Mesendoderm (in vitro differentiated cells): ENCODE results near the gene STX1A. TPM values are rescaled to one million over a fixed set of nuclear protein-coding genes. Genes with fewer than 3 reads are reported as not detected.

ENCODE experiments used
- DNase-seq: peaks from one replicate; pipeline ENCODE4 v3.0.0; 2013
- H2AK5ac ChIP-seq: 2 replicates; pipeline ENCODE4 v1.6.1; 2013; ENCODE audit warnings: low read length, inconsistent platforms
- H2BK120ac ChIP-seq: 2 replicates; pipeline ENCODE4 v1.6.1; 2013; ENCODE audit warnings: low read depth, mild to moderate bottlenecking, low read length, moderate library complexity, mixed read lengths
- H2BK15ac ChIP-seq: replicated peaks from 2 replicates; pipeline ENCODE4 v1.6.1; 2013; ENCODE audit warnings: low read depth, mild to moderate bottlenecking, moderate library complexity
- H2BK5ac ChIP-seq: 2 replicates; pipeline ENCODE4 v1.6.1; 2013; ENCODE audit warnings: low read length, inconsistent platforms
- H3K18ac ChIP-seq: 2 replicates; pipeline ENCODE4 v1.6.1; 2013; ENCODE audit warnings: mild to moderate bottlenecking, low read length, mixed read lengths
- H3K23ac ChIP-seq: one replicate; pipeline ENCODE4 v1.6.1; 2013; ENCODE audit warnings: low read length
- H3K27ac ChIP-seq: 2 replicates; pipeline ENCODE4 v1.5.1; 2013; ENCODE audit warnings: low read depth, mild to moderate bottlenecking, inconsistent platforms, low read length, moderate library complexity
- H3K27me3 ChIP-seq: 2 replicates; pipeline ENCODE4 v1.6.1; 2013; ENCODE audit warnings: low read length, control low read depth, mild to moderate bottlenecking, inconsistent platforms; ENCODE audit not compliant: insufficient read depth, poor library complexity
- H3K36me3 ChIP-seq: 2 replicates; pipeline ENCODE4 v1.6.1; 2013; ENCODE audit warnings: low read length, inconsistent platforms; ENCODE audit not compliant: control insufficient read depth, insufficient read depth
- H3K4ac ChIP-seq: one replicate; pipeline ENCODE4 v1.6.1; 2013; ENCODE audit warnings: low read depth, mild to moderate bottlenecking, low read length, moderate library complexity
- H3K4me1 ChIP-seq: 2 replicates; pipeline ENCODE4 v1.6.1; 2013; ENCODE audit warnings: low read depth, low read length, inconsistent platforms; ENCODE audit not compliant: control insufficient read depth
- H3K4me2 ChIP-seq: 2 replicates; pipeline ENCODE4 v1.6.1; 2013; ENCODE audit warnings: low read length
- H3K4me3 ChIP-seq: 2 replicates; pipeline ENCODE4 v1.5.1; 2013; ENCODE audit warnings: mild to moderate bottlenecking, low read length
- H3K56ac ChIP-seq: one replicate; pipeline ENCODE4 v1.6.1; 2013; ENCODE audit warnings: low read length
- H3K79me1 ChIP-seq: 2 replicates; pipeline ENCODE4 v1.6.1; 2013; ENCODE audit warnings: low read length, inconsistent platforms
- H3K79me2 ChIP-seq: 2 replicates; pipeline ENCODE4 v1.6.1; 2013; ENCODE audit warnings: mild to moderate bottlenecking, low read length; ENCODE audit not compliant: control insufficient read depth, insufficient read depth
- H3K9ac ChIP-seq: 2 replicates; pipeline ENCODE4 v1.6.1; 2013; ENCODE audit warnings: low read length, inconsistent platforms
- H4K5ac ChIP-seq: one replicate; pipeline ENCODE4 v1.6.1; 2013; ENCODE audit warnings: low read length
- H4K8ac ChIP-seq: one replicate; pipeline ENCODE4 v1.6.1; 2013; ENCODE audit warnings: low read depth, mild to moderate bottlenecking, control low read depth, low read length, moderate library complexity
- WGBS: extraction: QIAGEN DNeasy Blood & Tissue Kit; methylation state at CpG from one replicate; pipeline ENCODE4 v1.1.7; 2013; ENCODE audit warnings: low lambda C conversion rate, missing lambda C conversion rate; ENCODE audit not compliant: insufficient coverage; ENCODE audit errors: extremely low coverage; 5-methylcytosine and 5-hydroxymethylcytosine counted together
- polyA plus RNA-seq, 2 experiments: library from polyadenylated mRNA; stranded (reverse); fragments of 200-250 nt; gene quantifications; one replicate each; pipeline ENCODE4 v1.2.3, GENCODE V29; 2013

STX1A gene
- polyA plus RNA-seq (2013, experiment 1 of 2), result 4.8 TPM
- 5.3 TPM for polyA plus RNA-seq (2013, experiment 2 of 2)

DNA sequence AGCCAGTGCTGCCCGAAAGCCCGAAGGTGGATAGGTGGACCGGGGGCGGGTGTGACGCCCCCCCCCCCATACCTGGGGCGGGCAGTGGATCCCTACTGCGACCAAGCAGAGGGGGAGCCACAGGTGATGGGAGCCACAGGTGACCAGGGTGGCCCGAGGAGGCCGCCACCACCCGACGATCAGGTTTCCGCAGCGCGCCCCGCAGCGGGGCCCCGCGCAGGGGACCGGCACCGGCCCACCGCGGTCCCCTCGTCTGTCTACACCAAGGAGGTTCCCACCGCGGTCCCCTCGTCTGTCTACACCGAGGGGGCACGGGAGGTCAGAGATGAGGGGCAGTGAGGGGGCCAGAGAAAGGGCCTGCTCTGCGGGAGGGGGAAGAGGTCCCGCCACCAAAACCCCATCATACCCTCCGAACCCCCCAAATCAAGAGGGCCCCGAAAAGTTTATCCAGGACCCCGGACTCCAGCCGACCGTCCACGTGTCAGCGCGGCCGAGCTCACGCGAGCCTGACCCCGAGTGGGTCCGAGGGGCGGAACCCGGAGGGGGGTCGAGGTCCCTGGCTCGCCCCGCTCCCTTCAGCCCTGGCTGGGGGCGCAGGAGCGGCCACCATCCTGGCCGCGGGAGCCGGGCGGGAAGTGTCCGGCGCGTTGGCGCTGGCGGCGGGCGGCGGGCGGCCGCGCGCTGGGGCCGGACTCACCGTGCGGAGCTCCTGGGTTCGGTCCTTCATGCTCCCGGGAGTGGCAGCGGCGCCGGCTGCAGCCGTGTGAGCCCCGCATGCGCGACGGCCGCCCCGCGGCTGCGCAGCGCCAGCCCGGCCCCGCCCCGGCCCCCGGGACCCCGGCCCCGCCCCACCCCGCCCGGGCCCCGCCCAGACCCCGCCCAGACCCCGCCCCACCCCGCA, at the start of gene STX1A:
TSS of gene STX1A (minus strand) at position 765 of the 901 bp plus-strand sequence. CDS start at position 727, 38 bp downstream.
- Histone ChIP-seq H2BK15ac (no peak within 1 kb of the TSS), H2BK5ac (no peak within 1 kb of the TSS), H3K27me3 (peaks cover 2% of the 10 kb centered on the region), H2AK5ac (no peak within 1 kb of the TSS), H3K4me2 (peak within 1 kb of the TSS; percentile 85), H3K56ac (peak within 1 kb of the TSS; percentile 89), H3K79me1 (no peaks in the 10 kb centered on the region), H4K8ac (no peak within 1 kb of the TSS), H2BK120ac (peak within 1 kb of the TSS; percentile 63), H3K9ac (peak within 1 kb of the TSS; percentile 82), H4K5ac (no peak within 1 kb of the TSS), H3K23ac (peak within 1 kb of the TSS; percentile 66), H3K18ac (peak within 1 kb of the TSS; percentile 83), H3K4me1 (no peaks in the 10 kb centered on the region), H3K79me2 (no peaks in the 10 kb centered on the region), H3K27ac (no peak within 1 kb of the TSS), H3K36me3 (no peaks in the 10 kb centered on the region), H3K4ac (no peak within 1 kb of the TSS), H3K4me3 (peak within 1 kb of the TSS; percentile 64)
- WGBS, result no CpG with 5 or more reads among the region's 96 CpGs
- DNase-seq, result peak; percentile 55

DNA sequence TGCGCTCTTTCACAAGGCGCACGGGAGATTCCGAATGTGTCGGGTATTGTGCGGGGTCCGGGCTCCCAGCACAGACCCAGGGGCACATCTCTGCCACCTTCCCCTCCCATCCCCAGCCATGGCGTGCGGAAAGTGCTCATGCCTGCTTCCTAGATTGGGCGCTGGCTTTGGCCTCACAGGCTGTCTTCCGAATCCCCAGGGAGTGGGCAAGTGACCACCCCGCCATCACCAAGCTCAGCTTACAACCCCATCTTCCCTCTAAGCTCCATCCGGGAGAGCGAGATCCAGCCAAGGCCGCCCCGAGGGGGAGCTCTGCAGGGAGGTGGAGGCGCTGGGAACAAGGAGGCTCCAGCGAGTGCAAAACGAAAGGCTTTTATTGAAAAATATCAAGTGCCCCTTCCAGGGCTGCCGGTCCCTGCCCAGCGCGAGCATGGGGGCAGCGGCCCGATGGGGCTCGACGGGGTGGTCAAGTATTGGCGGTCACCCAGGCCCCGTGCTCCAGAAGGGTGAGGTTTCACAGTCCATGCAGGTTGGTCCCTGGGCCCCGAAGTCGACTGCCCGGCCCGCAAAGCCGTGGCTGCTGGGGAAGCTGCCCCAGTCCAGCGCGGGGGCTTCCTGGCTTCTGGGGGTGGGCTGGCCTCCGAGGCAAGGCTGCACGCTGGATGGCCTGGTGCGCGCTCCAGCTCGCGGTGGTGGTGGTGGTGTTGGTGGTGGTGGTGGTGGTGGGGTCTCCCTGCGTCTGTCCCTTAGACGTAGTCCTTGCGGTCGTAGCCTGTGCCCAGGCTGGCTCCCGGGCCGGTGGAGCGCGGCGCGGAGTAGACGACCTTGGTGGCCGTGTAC, 49.4 kb upstream of the STX1A start:
- H3K4me1 ChIP-seq, result no peaks in the 10 kb centered on the region
- H3K4me3 ChIP-seq, result no peak overlapping the region
- no peak overlapping the region for H2AK5ac ChIP-seq
- H3K79me1 ChIP-seq, result no peaks in the 10 kb centered on the region
- H3K9ac ChIP-seq, result no peak overlapping the region
- H3K4me2 ChIP-seq, result no peak overlapping the region
- H3K56ac ChIP-seq, result no peak overlapping the region
- no peak overlapping the region for H3K4ac ChIP-seq
- no peak overlapping the region for H3K18ac ChIP-seq
- no peak overlapping the region for H2BK15ac ChIP-seq
- no peak overlapping the region for H4K5ac ChIP-seq
- no peaks in the 10 kb centered on the region for H3K36me3 ChIP-seq
- H3K79me2 ChIP-seq, result no peaks in the 10 kb centered on the region
- H3K23ac ChIP-seq, result no peak overlapping the region
- no peak for DNase-seq
- H3K27ac ChIP-seq, result no peak overlapping the region
- H3K27me3 ChIP-seq, result no peaks in the 10 kb centered on the region
- no CpG with 5 or more reads among the region's 53 CpGs for WGBS
- no peak overlapping the region for H2BK5ac ChIP-seq
- H4K8ac ChIP-seq, result no peak overlapping the region
- no peak overlapping the region for H2BK120ac ChIP-seq

GRCh38 chr7:73766556-73767229, 47.2 kb upstream of the STX1A start:
- no peak overlapping the region for H2BK120ac ChIP-seq
- H3K9ac ChIP-seq, result no peak overlapping the region
- H3K18ac ChIP-seq, result no peak overlapping the region
- no peak for DNase-seq
- H4K8ac ChIP-seq, result no peak overlapping the region
- H4K5ac ChIP-seq, result no peak overlapping the region
- no peak overlapping the region for H2BK15ac ChIP-seq
- H3K27ac ChIP-seq, result no peak overlapping the region
- no peak overlapping the region for H2AK5ac ChIP-seq
- H3K4me1 ChIP-seq, result no peaks in the 10 kb centered on the region
- H3K4me2 ChIP-seq, result no peak overlapping the region
- no peak overlapping the region for H3K4me3 ChIP-seq
- H3K23ac ChIP-seq, result no peak overlapping the region
- no peaks in the 10 kb centered on the region for H3K36me3 ChIP-seq
- no peaks in the 10 kb centered on the region for H3K79me1 ChIP-seq
- H3K79me2 ChIP-seq, result no peaks in the 10 kb centered on the region
- H2BK5ac ChIP-seq, result no peak overlapping the region
- H3K4ac ChIP-seq, result no peak overlapping the region
- H3K27me3 ChIP-seq, result no peaks in the 10 kb centered on the region
- no CpG with 5 or more reads among the region's 17 CpGs for WGBS
- H3K56ac ChIP-seq, result no peak overlapping the region

GRCh38 chr7:73762659-73762999, 43.2 kb upstream of the STX1A start:
- Histone ChIP-seq H3K23ac (no peak overlapping the region), H3K56ac (no peak overlapping the region), H3K27ac (no peak overlapping the region), H3K36me3 (no peaks in the 10 kb centered on the region), H3K4me3 (no peak overlapping the region), H3K79me2 (no peaks in the 10 kb centered on the region), H2BK15ac (no peak overlapping the region), H3K9ac (no peak overlapping the region), H3K18ac (no peak overlapping the region), H2BK5ac (no peak overlapping the region), H3K4me2 (no peak overlapping the region), H3K27me3 (no peaks in the 10 kb centered on the region), H4K5ac (no peak overlapping the region), H3K4me1 (no peaks in the 10 kb centered on the region), H2AK5ac (no peak overlapping the region), H4K8ac (no peak overlapping the region), H3K4ac (no peak overlapping the region), H3K79me1 (no peaks in the 10 kb centered on the region), H2BK120ac (no peak overlapping the region)
- DNase-seq, result no peak
- no CpG with 5 or more reads among the region's 1 CpG for WGBS

- H2BK5ac ChIP-seq, result no peak overlapping the region
- no peak for DNase-seq
- no peaks in the 10 kb centered on the region for H3K79me2 ChIP-seq
- no peaks in the 10 kb centered on the region for H3K36me3 ChIP-seq
- H3K27me3 ChIP-seq, result no peaks in the 10 kb centered on the region
- H2BK15ac ChIP-seq, result no peak overlapping the region
- H3K4me1 ChIP-seq, result no peaks in the 10 kb centered on the region
- H4K8ac ChIP-seq, result no peak overlapping the region
- H2AK5ac ChIP-seq, result no peak overlapping the region
- no peak overlapping the region for H3K23ac ChIP-seq
- no peak overlapping the region for H3K18ac ChIP-seq
- no peak overlapping the region for H2BK120ac ChIP-seq
- H3K27ac ChIP-seq, result no peak overlapping the region
- H3K9ac ChIP-seq, result no peak overlapping the region
- H3K4me2 ChIP-seq, result no peak overlapping the region
- no peaks in the 10 kb centered on the region for H3K79me1 ChIP-seq
- no peak overlapping the region for H3K4ac ChIP-seq
- no peak overlapping the region for H3K4me3 ChIP-seq
- H3K56ac ChIP-seq, result no peak overlapping the region
- no peak overlapping the region for H4K5ac ChIP-seq
- WGBS, result no CpG with 5 or more reads among the region's 8 CpGs
Observed at GRCh38 chr7:73761854-73762658, 42.6 kb upstream of the STX1A start.
